HG02571 (cell line): Measurements from ENCODE around the gene TCFL5.
"Not testable (repeated sequence)": the region's sequence is repeated elsewhere in the genome, so short reads cannot be mapped to it uniquely, and the experiment has no call there.

Source experiments
- ATAC-seq: cut with Tn5 transposase; IDR thresholded peaks from one replicate; pipeline ENCODE4 v1.9.1; 2021; ENCODE audit warnings: mild to moderate bottlenecking, moderate library complexity; ENCODE audit not compliant: unreplicated experiment

The TCFL5 gene

GRCh38 chr20:62880935-62881661 lies 19.5 kb upstream of the TCFL5 start:
- ATAC-seq, result no peak

GRCh38 chr20:62880147-62880934 lies 18.7 kb upstream of the TCFL5 start:
- no peak for ATAC-seq

GRCh38 chr20:62879275-62880146 lies 17.9 kb upstream of the TCFL5 start:
- ATAC-seq, result no peak

GRCh38 chr20:62878244-62879038 lies 16.8 kb upstream of the TCFL5 start:
- no peak for ATAC-seq

GRCh38 chr20:62876902-62877816 lies 15.5 kb upstream of the TCFL5 start:
- no peak for ATAC-seq

- no peak for ATAC-seq
Measured at GRCh38 chr20:62876501-62876901, 14.9 kb upstream of the TCFL5 start.

- no peak for ATAC-seq
Measured at GRCh38 chr20:62875419-62876361, 14.1 kb upstream of the TCFL5 start.

GRCh38 chr20:62874964-62875344 lies 13.3 kb upstream of the TCFL5 start:
- no peak for ATAC-seq

- ATAC-seq, result not testable (repeated sequence)
Measured at GRCh38 chr20:62873681-62874031, 12.0 kb upstream of the TCFL5 start.

- no peak for ATAC-seq
Measured at GRCh38 chr20:62873280-62873679, 11.7 kb upstream of the TCFL5 start.

- ATAC-seq, result no peak
Measured at GRCh38 chr20:62872862-62873261, 11.2 kb upstream of the TCFL5 start.

- ATAC-seq, result no peak
Measured at GRCh38 chr20:62872184-62872847, 10.7 kb upstream of the TCFL5 start.

- no peak for ATAC-seq
Measured at GRCh38 chr20:62864207-62864606, 2.6 kb upstream of the TCFL5 start.

GRCh38 chr20:62860924-62861691 lies 514 bp downstream of the TCFL5 start:
- peak; percentile 21 for ATAC-seq

- ATAC-seq, result no peak
Measured at GRCh38 chr20:62860391-62860923, 1.2 kb downstream of the TCFL5 start.

GRCh38 chr20:62859721-62860120 lies 1.9 kb downstream of the TCFL5 start:
- ATAC-seq, result no peak
